ENCODE data around the gene CDK16. TPM values are rescaled to one million over a fixed set of nuclear protein-coding genes. Genes with fewer than 3 reads are reported as not detected.

Gene CDK16
- total RNA-seq, 1 donor: 65.4 TPM

- DNase-seq (ENCODE audit: low read depth in 2 of 3, low spot score in 2 of 3): no peak
Observed at GRCh38 chrX:47185241-47185640, 33.2 kb upstream of the CDK16 start.

- DNase-seq (ENCODE audit: low read depth in 2 of 3, low spot score in 2 of 3): no peak
Observed at GRCh38 chrX:47186096-47186740, 32.3 kb upstream of the CDK16 start.

GRCh38 chrX:47187106-47187677 is 31.3 kb upstream of the CDK16 start:
- no peak for DNase-seq (ENCODE audit: low read depth in 2 of 3, low spot score in 2 of 3)

GRCh38 chrX:47189906-47190305 is 28.6 kb upstream of the CDK16 start:
- no peak for DNase-seq (ENCODE audit: low read depth in 2 of 3, low spot score in 2 of 3)

GRCh38 chrX:47190445-47191269 is 27.8 kb upstream of the CDK16 start:
- DNase-seq (ENCODE audit: low read depth in 2 of 3, low spot score in 2 of 3): peak; percentile 52 to 93 (median 90)

GRCh38 chrX:47191331-47191730 is 27.1 kb upstream of the CDK16 start:
- peak in 2 of 3 donors; percentile 12 to 22 for DNase-seq (ENCODE audit: low read depth in 2 of 3, low spot score in 2 of 3)

- no peak for DNase-seq (ENCODE audit: low read depth in 2 of 3, low spot score in 2 of 3)
Observed at GRCh38 chrX:47191806-47192401, 26.6 kb upstream of the CDK16 start.

GRCh38 chrX:47193475-47194193 is 24.8 kb upstream of the CDK16 start, which contains the start of gene UBA1:
TSS of gene UBA1 (plus strand) at chrX:47193829. CDS start at chrX:47198803, 4,974 bp downstream.
- peak; percentile 93 to 98 (median 95) for DNase-seq (ENCODE audit: low read depth in 2 of 3, low spot score in 2 of 3)

- no peak for DNase-seq (ENCODE audit: low read depth in 2 of 3, low spot score in 2 of 3)
Observed at GRCh38 chrX:47194194-47194787, 24.2 kb upstream of the CDK16 start.

GRCh38 chrX:47196098-47196497 is 22.4 kb upstream of the CDK16 start:
- no peak for DNase-seq (ENCODE audit: low read depth in 2 of 3, low spot score in 2 of 3)

- no peak for DNase-seq (ENCODE audit: low read depth in 2 of 3, low spot score in 2 of 3)
Observed at GRCh38 chrX:47197526-47197925, 21.0 kb upstream of the CDK16 start.

GRCh38 chrX:47198026-47198686 is 20.3 kb upstream of the CDK16 start:
- no peak for DNase-seq (ENCODE audit: low read depth in 2 of 3, low spot score in 2 of 3)

- DNase-seq (ENCODE audit: low read depth in 2 of 3, low spot score in 2 of 3): no peak
Observed at GRCh38 chrX:47198687-47199080, 19.8 kb upstream of the CDK16 start.

- no peak for DNase-seq (ENCODE audit: low read depth in 2 of 3, low spot score in 2 of 3)
Observed at GRCh38 chrX:47199286-47199685, 19.2 kb upstream of the CDK16 start.

GRCh38 chrX:47200385-47201150 is 17.9 kb upstream of the CDK16 start:
- DNase-seq (ENCODE audit: low read depth in 2 of 3, low spot score in 2 of 3): no peak

- DNase-seq (ENCODE audit: low read depth in 2 of 3, low spot score in 2 of 3): no peak
Observed at GRCh38 chrX:47201345-47201944, 17.0 kb upstream of the CDK16 start.

GRCh38 chrX:47202316-47202715 is 16.2 kb upstream of the CDK16 start:
- no peak for DNase-seq (ENCODE audit: low read depth in 2 of 3, low spot score in 2 of 3)

- DNase-seq (ENCODE audit: low read depth in 2 of 3, low spot score in 2 of 3): no peak
Observed at GRCh38 chrX:47202877-47203276, 15.6 kb upstream of the CDK16 start.

- DNase-seq (ENCODE audit: low read depth in 2 of 3, low spot score in 2 of 3): no peak
Observed at GRCh38 chrX:47204970-47205369, 13.5 kb upstream of the CDK16 start.

All from hematopoietic multipotent progenitor cell (in vitro differentiated cells).